Progenitor cell of endocrine pancreas (in vitro differentiated cells): ENCODE data around the gene MFF. TPM values are rescaled to one million over a fixed set of nuclear protein-coding genes. Genes with fewer than 3 reads are reported as not detected.

Source experiments
- DNase-seq: peaks from one replicate; pipeline ENCODE4 v3.0.0; 2021; ENCODE audit warnings: low spot score; ENCODE audit not compliant: unreplicated experiment
- H3K27ac Mint-ChIP-seq: 2 replicates; pipeline ENCODE4 v1.8.0; 2021; ENCODE audit warnings: mild to moderate bottlenecking, moderate library complexity, mixed read lengths
- H3K27me3 Mint-ChIP-seq: 2 replicates; pipeline ENCODE4 v1.8.0; 2021; ENCODE audit warnings: mixed read lengths
- H3K36me3 Mint-ChIP-seq: 2 replicates; pipeline ENCODE4 v1.8.0; 2022; ENCODE audit warnings: mixed read lengths; ENCODE audit not compliant: insufficient read depth
- H3K4me1 Mint-ChIP-seq: 2 replicates; pipeline ENCODE4 v1.8.0; 2021; ENCODE audit warnings: low read depth, mixed read lengths
- H3K4me3 Mint-ChIP-seq: 2 replicates; pipeline ENCODE4 v1.8.0; 2021; ENCODE audit warnings: low read depth, mild to moderate bottlenecking, moderate library complexity, mixed read lengths
- H3K9me3 Mint-ChIP-seq: 2 replicates; pipeline ENCODE4 v1.8.0; 2021; ENCODE audit warnings: low read depth, mixed read lengths
- total RNA-seq: library from RNA; stranded (reverse); gene quantifications from 2 replicates; pipeline ENCODE4 v1.2.1, GENCODE V29; 2021
- TF ChIP-seq, protein P1 (sequence below): fragments of 200-600 bp; sonication (generic); IDR thresholded peaks from one replicate; pipeline ENCODE4 v1.5.0; 2021; ENCODE audit warnings: antibody characterized with exemption, mild to moderate bottlenecking; ENCODE audit not compliant: unreplicated experiment

Gene MFF
- total RNA-seq, 1 donor from 2014 or later = 84.8 TPM

DNA sequence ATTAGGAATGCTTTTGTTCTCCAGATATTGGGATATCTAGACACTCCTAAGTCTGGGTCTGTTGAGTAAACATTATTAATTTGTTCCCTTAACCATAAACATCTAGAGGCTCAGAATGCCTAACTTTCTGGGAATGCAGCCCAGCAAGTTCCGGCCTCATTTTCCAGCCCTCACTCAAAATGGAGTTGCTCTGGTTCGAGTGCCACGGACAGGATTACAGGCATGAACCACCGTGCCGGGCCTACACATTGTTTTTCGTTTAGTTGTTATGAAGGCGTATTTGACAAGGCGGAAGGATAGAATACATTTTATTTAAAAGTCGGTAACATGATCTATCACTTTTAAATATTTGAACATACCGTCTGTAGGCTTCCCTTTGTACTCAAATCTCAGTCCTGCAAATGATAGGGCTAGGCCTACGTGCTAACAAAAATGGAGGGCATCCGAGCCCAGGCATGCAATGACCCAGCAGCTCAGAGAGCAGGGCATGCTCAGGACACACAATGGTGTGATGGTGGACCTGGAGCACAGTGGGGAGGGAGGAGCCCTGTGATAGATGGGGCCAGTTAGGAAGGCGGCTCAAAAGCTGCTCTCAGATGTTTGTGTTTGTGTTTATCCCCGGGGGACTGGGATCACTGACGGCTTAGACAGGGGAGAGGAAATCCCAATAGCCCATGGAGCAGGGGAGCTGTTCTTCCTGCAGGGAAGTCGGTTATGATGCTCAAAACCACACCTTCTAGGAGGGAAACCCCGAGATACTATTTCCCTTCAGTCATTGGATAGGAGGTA lies 65.6 kb downstream of the MFF start:
- Mint-ChIP-seq H3K4me1 (no peaks in the 10 kb centered on the region), H3K27me3 (no peaks in the 10 kb centered on the region), H3K36me3 (no peaks in the 10 kb centered on the region), H3K4me3 (no peak overlapping the region), H3K9me3 (no peaks in the 10 kb centered on the region), H3K27ac (no peak overlapping the region)
- TF ChIP-seq, protein P1, sequence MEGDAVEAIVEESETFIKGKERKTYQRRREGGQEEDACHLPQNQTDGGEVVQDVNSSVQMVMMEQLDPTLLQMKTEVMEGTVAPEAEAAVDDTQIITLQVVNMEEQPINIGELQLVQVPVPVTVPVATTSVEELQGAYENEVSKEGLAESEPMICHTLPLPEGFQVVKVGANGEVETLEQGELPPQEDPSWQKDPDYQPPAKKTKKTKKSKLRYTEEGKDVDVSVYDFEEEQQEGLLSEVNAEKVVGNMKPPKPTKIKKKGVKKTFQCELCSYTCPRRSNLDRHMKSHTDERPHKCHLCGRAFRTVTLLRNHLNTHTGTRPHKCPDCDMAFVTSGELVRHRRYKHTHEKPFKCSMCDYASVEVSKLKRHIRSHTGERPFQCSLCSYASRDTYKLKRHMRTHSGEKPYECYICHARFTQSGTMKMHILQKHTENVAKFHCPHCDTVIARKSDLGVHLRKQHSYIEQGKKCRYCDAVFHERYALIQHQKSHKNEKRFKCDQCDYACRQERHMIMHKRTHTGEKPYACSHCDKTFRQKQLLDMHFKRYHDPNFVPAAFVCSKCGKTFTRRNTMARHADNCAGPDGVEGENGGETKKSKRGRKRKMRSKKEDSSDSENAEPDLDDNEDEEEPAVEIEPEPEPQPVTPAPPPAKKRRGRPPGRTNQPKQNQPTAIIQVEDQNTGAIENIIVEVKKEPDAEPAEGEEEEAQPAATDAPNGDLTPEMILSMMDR = no peak
- DNase-seq = no peak

GRCh38 chr2:227394401-227394800 lies 69.3 kb downstream of the MFF start:
- TF ChIP-seq, protein P1 = no peak
- Mint-ChIP-seq H3K9me3 (no peaks in the 10 kb centered on the region), H3K27ac (no peak overlapping the region), H3K4me1 (no peaks in the 10 kb centered on the region), H3K4me3 (no peak overlapping the region), H3K36me3 (no peaks in the 10 kb centered on the region), H3K27me3 (no peaks in the 10 kb centered on the region)
- DNase-seq = no peak

DNA sequence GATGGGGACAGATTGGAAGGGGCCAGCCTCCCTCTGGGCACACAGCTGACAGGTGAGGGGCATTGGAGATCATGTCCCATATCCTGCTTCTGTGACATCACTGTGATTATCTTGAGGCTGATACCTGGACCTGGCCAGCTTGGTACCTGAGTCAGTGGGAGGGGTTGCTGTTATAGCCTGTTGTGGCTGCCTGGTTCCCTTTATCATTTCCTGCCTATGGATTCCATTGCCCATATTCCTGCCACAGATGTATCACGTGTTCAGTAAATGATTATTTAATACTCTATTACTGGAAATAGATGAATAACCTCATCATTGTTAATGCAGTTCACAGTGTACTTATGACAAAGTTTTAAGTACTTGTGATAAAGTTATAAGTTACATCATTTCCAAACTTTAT lies 70.5 kb downstream of the MFF start:
- Mint-ChIP-seq H3K36me3 (no peaks in the 10 kb centered on the region), H3K9me3 (no peaks in the 10 kb centered on the region), H3K4me3 (no peak overlapping the region), H3K27me3 (no peaks in the 10 kb centered on the region), H3K4me1 (peaks cover 3% of the 10 kb centered on the region), H3K27ac (no peak overlapping the region)
- TF ChIP-seq, protein P1 = no peak
- no peak for DNase-seq

GRCh38 chr2:227397562-227397961 lies 72.5 kb downstream of the MFF start:
- DNase-seq = no peak
- H3K27ac Mint-ChIP-seq = no peak overlapping the region
- TF ChIP-seq, protein P1 = no peak
- no peak overlapping the region for H3K4me3 Mint-ChIP-seq
- H3K36me3 Mint-ChIP-seq = no peaks in the 10 kb centered on the region
- H3K4me1 Mint-ChIP-seq = peaks cover 10% of the 10 kb centered on the region
- H3K9me3 Mint-ChIP-seq = no peaks in the 10 kb centered on the region
- peaks cover 4% of the 10 kb centered on the region for H3K27me3 Mint-ChIP-seq

DNA sequence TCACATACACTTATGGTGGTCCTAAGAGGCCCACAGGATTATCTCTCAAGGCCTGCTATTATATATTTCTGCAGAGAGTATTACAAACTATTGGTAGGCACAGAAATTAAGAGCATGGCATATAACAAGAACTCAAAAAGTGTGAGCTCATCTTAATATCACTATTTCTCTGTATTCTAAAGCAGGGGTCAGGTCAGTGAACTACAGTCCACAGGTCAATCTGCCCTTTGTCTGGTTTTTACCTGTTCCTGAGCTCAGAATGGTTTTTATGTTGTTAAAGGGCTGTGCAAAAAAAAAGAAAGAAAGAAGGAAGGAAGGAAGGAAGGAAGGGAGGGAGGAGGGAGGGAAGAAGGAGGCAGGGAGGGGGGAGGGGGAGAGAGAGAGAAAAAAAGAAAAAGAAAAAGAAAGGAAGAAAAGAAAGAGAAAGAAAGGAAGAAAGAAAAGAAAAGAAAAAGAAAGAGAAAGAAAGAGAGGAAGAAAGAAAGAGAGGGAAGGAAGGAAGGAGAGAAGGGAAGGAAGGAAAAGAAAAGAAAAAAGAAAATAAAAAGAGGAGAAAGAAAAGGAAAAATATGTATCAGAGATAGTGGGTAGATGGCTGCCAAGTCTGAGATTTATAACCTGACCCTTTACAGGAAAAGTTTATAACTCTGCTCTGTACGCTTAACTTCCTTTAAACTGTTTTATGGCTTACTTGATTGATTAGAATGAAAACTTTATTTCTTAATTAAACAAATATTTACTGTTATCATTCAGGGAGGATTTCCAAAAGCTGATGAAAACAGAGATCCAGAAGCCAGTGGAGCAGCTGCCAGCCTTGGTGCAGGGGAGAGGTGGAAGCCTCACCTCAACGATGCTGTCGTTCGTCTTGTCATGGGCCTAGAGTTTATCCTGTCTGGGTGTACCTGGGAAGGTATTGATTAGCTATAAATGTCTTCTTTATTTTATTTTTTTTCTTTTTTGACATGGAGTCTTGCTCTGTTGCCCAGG lies 73.9 kb downstream of the MFF start:
- TF ChIP-seq, protein P1 = no peak
- H3K4me1 Mint-ChIP-seq = peaks cover 10% of the 10 kb centered on the region

More for the DNA sequence above, 73.9 kb downstream of the MFF start:
- no peak for DNase-seq
- Mint-ChIP-seq H3K27ac (no peak overlapping the region), H3K9me3 (no peaks in the 10 kb centered on the region), H3K36me3 (no peaks in the 10 kb centered on the region), H3K27me3 (peaks cover 4% of the 10 kb centered on the region), H3K4me3 (no peak overlapping the region)
